Hindlimb muscle (tissue), 1 donor: Measurements from ENCODE around the gene PITPNC1. TPM values are rescaled to one million over a fixed set of nuclear protein-coding genes. Genes with fewer than 3 reads are reported as not detected.
"Not testable (repeated sequence)": the region's sequence is repeated elsewhere in the genome, so short reads cannot be mapped to it uniquely, and the experiment has no call there.

Experiments used
- DNase-seq: peaks from one replicate; pipeline ENCODE4 v3.0.0-alpha.2; 2013
- polyA plus RNA-seq: library from polyadenylated mRNA; unstranded; fragments of 120-200 nt; gene quantifications from one replicate; pipeline ENCODE4 v1.2.1, GENCODE V29; 2013; ENCODE audit not compliant: insufficient read length

Gene PITPNC1
- polyA plus RNA-seq, 1 donor: 8.8 TPM

GRCh38 chr17:67372751-67373150, 4.3 kb upstream of the PITPNC1 start:
- DNase-seq: no peak

- DNase-seq: peak; percentile 76
These were observed 2.6 kb upstream of the PITPNC1 start for GRCh38 chr17:67374329-67375053.

- no peak for DNase-seq
These were observed 2.0 kb upstream of the PITPNC1 start for GRCh38 chr17:67375054-67375427.

GRCh38 chr17:67375716-67376115, 1.4 kb upstream of the PITPNC1 start:
- no peak for DNase-seq

GRCh38 chr17:67376415-67376736, 705 bp upstream of the PITPNC1 start:
- DNase-seq: no peak

GRCh38 chr17:67377488-67378453, 690 bp downstream of the PITPNC1 start:
- peak; percentile 50 for DNase-seq

GRCh38 chr17:67378454-67379250, 1.6 kb downstream of the PITPNC1 start:
- peak; percentile 85 for DNase-seq

- DNase-seq: no peak
These were observed 2.2 kb downstream of the PITPNC1 start for GRCh38 chr17:67379251-67379630.

- DNase-seq: no peak
These were observed 4.8 kb downstream of the PITPNC1 start for GRCh38 chr17:67381929-67382257.

- no peak for DNase-seq
These were observed 8.3 kb downstream of the PITPNC1 start for GRCh38 chr17:67385122-67385988.

GRCh38 chr17:67386965-67387551, 10.0 kb downstream of the PITPNC1 start:
- no peak for DNase-seq

GRCh38 chr17:67388536-67388935, 11.5 kb downstream of the PITPNC1 start:
- DNase-seq: not testable (repeated sequence)

GRCh38 chr17:67388986-67389385, 11.9 kb downstream of the PITPNC1 start:
- no peak for DNase-seq

- DNase-seq: no peak
These were observed 13.0 kb downstream of the PITPNC1 start for GRCh38 chr17:67390006-67390645.

GRCh38 chr17:67390646-67391361, 13.7 kb downstream of the PITPNC1 start:
- DNase-seq: no peak

- no peak for DNase-seq
These were observed 15.0 kb downstream of the PITPNC1 start for GRCh38 chr17:67392111-67392510.

GRCh38 chr17:67393809-67394397, 16.8 kb downstream of the PITPNC1 start:
- no peak for DNase-seq

GRCh38 chr17:67399676-67400075, 22.6 kb downstream of the PITPNC1 start:
- DNase-seq: no peak

GRCh38 chr17:67400193-67400592, 23.1 kb downstream of the PITPNC1 start:
- DNase-seq: no peak

GRCh38 chr17:67401106-67401505, 24.0 kb downstream of the PITPNC1 start:
- no peak for DNase-seq
